Measurements from ENCODE around the gene NFYC.

DNA sequence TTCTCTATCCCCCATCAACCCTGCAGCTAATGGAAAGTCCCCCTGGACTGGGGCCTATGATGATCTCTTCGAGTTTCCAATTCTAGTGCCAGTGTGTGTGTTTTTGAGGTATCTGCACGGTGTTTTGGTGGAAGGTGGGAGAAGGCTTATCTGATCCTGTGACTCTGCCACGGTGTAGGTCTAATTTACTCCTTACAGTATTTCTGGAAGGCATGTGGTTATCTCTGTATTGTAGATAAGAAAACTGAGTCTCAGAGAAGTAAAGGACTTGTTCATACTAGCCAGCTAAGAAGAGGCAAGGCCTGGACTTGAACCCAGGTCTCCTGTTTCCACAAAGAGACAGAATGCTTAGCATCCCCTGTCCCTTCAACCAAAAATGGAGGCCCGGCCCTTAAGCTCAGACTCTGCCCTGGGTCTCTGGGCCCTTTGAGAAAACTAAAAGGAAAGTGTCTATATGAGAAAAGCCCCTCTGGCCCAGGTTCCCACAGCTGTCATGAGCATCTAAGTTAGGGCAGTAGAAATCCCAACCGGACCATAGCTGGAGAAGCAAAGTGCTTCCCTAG, 46.3 kb upstream of the NFYC start:
- TF ChIP-seq CTCF (IDR thresholded peaks at IDR 0.05) (no peak), POLR2A (IDR thresholded peaks at IDR 0.05) (no peak), POLR2AphosphoS5 (IDR thresholded peaks at IDR 0.05) (no peak), EP300 (IDR thresholded peaks at IDR 0.05) (no peak)
